ENCODE measurements around the gene EXOC4.

Gene EXOC4

DNA sequence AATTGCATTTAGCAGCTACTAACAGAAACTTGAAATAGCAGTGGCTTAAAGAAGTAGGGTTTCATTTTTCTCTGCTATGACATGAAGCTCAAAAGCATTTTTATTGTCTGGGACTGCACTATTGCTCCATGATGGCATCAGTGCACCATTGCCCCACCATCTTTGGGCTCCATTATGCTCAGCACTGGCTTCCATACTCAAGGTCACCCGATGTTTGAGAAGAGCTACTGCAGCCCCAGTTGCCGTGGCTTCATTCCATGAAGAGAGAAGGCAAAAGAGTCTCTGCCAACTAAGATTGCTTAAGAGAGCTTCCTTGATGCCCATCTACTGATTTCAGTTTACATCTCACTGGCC is 682.1 kb downstream of the EXOC4 start:
- H3K4me1 ChIP-seq (ENCODE audit: insufficient read depth, poor library complexity, severe bottlenecking) = peaks cover 9% of the 10 kb centered on the region
- no peak for DNase-seq (ENCODE audit: low spot score)
- no peaks in the 10 kb centered on the region for H3K36me3 ChIP-seq (ENCODE audit: low read depth)
- H3K4me3 ChIP-seq (ENCODE audit: severe bottlenecking) = no peak overlapping the region
- TF ChIP-seq CTCF (IDR thresholded peaks at IDR 0.05; ENCODE audit: poor library complexity, severe bottlenecking) = no peak
- no peaks in the 10 kb centered on the region for H3K27me3 ChIP-seq (ENCODE audit: insufficient read depth, poor library complexity, severe bottlenecking)
- ATAC-seq (ENCODE audit: low read depth) = no peak
- no peak overlapping the region for H3K27ac ChIP-seq (ENCODE audit: poor library complexity, severe bottlenecking)
- H3K9me3 ChIP-seq (ENCODE audit: severe bottlenecking) = no peaks in the 10 kb centered on the region

DNA sequence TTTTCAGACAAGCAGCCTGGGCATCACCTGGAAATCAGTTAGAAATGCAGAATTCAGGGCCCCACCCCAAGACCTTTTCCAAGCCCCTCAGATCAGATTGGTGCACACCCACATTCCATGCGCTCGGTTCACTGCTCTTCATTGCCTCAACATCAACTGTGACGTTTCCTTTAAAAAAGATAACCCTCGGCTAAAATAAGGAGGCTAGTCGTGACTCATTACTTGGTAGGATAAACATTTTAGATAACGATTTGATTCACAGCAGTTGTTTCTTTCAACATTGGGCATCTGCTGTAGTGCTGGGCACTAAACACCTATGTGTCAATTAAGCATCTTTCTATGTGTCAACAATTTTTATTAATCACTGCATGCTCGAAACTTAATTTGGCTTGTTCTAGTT is 683.2 kb downstream of the EXOC4 start:
- peaks cover 3% of the 10 kb centered on the region for H3K4me1 ChIP-seq (ENCODE audit: insufficient read depth, poor library complexity, severe bottlenecking)

GRCh38 chr7:133937786-133938185 is 684.9 kb downstream of the EXOC4 start:
- no peak for ATAC-seq (ENCODE audit: low read depth)
- H3K4me1 ChIP-seq (ENCODE audit: insufficient read depth, poor library complexity, severe bottlenecking) = no peaks in the 10 kb centered on the region
- no peak overlapping the region for H3K27ac ChIP-seq (ENCODE audit: poor library complexity, severe bottlenecking)
- H3K36me3 ChIP-seq (ENCODE audit: low read depth) = no peaks in the 10 kb centered on the region
- no peaks in the 10 kb centered on the region for H3K27me3 ChIP-seq (ENCODE audit: insufficient read depth, poor library complexity, severe bottlenecking)
- H3K4me3 ChIP-seq (ENCODE audit: severe bottlenecking) = no peak overlapping the region
- H3K9me3 ChIP-seq (ENCODE audit: severe bottlenecking) = no peaks in the 10 kb centered on the region
- no peak for TF ChIP-seq CTCF (IDR thresholded peaks at IDR 0.05; ENCODE audit: poor library complexity, severe bottlenecking)
- no peak for DNase-seq (ENCODE audit: low spot score)

More for the DNA sequence above, 683.2 kb downstream of the EXOC4 start:
- DNase-seq (ENCODE audit: low spot score) (no peak), ATAC-seq (ENCODE audit: low read depth) (peak; percentile 67)
- H3K27ac ChIP-seq (ENCODE audit: poor library complexity, severe bottlenecking) = no peak overlapping the region
- H3K36me3 ChIP-seq (ENCODE audit: low read depth) = no peaks in the 10 kb centered on the region
- H3K27me3 ChIP-seq (ENCODE audit: insufficient read depth, poor library complexity, severe bottlenecking) = no peaks in the 10 kb centered on the region
- TF ChIP-seq CTCF (IDR thresholded peaks at IDR 0.05; ENCODE audit: poor library complexity, severe bottlenecking) = no peak
- no peaks in the 10 kb centered on the region for H3K9me3 ChIP-seq (ENCODE audit: severe bottlenecking)
- no peak overlapping the region for H3K4me3 ChIP-seq (ENCODE audit: severe bottlenecking)

DNA sequence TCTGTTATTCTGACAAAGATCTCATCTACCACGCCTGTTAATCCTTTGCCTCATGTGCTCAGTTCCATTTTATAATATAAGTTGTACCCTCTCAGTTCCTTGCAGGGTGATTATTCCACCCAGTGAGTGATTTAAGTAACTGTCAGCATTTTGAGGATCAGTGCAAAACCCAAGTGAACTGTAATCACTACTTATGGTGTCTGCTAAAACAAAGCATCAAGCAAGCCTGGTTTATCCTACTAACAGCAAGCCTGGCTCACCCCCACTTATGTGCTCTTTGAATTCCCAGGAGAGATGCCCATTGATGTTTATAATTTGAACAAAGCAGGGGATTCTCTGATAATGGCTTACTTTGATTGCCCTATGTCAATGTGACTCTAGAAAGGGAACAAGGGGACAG is 687.5 kb downstream of the EXOC4 start:
- no peak overlapping the region for H3K4me3 ChIP-seq (ENCODE audit: severe bottlenecking)
- TF ChIP-seq CTCF (IDR thresholded peaks at IDR 0.05; ENCODE audit: poor library complexity, severe bottlenecking) = no peak
- no peaks in the 10 kb centered on the region for H3K36me3 ChIP-seq (ENCODE audit: low read depth)
- no peaks in the 10 kb centered on the region for H3K27me3 ChIP-seq (ENCODE audit: insufficient read depth, poor library complexity, severe bottlenecking)
- no peaks in the 10 kb centered on the region for H3K4me1 ChIP-seq (ENCODE audit: insufficient read depth, poor library complexity, severe bottlenecking)
- H3K27ac ChIP-seq (ENCODE audit: poor library complexity, severe bottlenecking) = no peak overlapping the region
- H3K9me3 ChIP-seq (ENCODE audit: severe bottlenecking) = no peaks in the 10 kb centered on the region
- DNase-seq (ENCODE audit: low spot score) (no peak), ATAC-seq (ENCODE audit: low read depth) (no peak)

- DNase-seq (ENCODE audit: low spot score) (no peak), ATAC-seq (ENCODE audit: low read depth) (no peak)
- H3K27me3 ChIP-seq (ENCODE audit: insufficient read depth, poor library complexity, severe bottlenecking) = no peaks in the 10 kb centered on the region
- no peaks in the 10 kb centered on the region for H3K36me3 ChIP-seq (ENCODE audit: low read depth)
- no peaks in the 10 kb centered on the region for H3K4me1 ChIP-seq (ENCODE audit: insufficient read depth, poor library complexity, severe bottlenecking)
- no peak overlapping the region for H3K4me3 ChIP-seq (ENCODE audit: severe bottlenecking)
- H3K9me3 ChIP-seq (ENCODE audit: severe bottlenecking) = no peaks in the 10 kb centered on the region
- no peak for TF ChIP-seq CTCF (IDR thresholded peaks at IDR 0.05; ENCODE audit: poor library complexity, severe bottlenecking)
- H3K27ac ChIP-seq (ENCODE audit: poor library complexity, severe bottlenecking) = no peak overlapping the region
These were observed 688.6 kb downstream of the EXOC4 start for GRCh38 chr7:133941496-133941895.

Data from RWPE2 (cell line).